ENCODE results near the gene CAV1. TPM values are rescaled to one million over a fixed set of nuclear protein-coding genes. Genes with fewer than 3 reads are reported as not detected.

Gene CAV1
- total and polyA plus RNA-seq, 2 of the 4 experiments (the other 2 are of a cell fraction) = 1,592 to 1,808 TPM

GRCh38 chr7:116597384-116597783, 72.5 kb downstream of the CAV1 start:
- dilution Hi-C loops (cut with HindIII; ENCODE audit: low sequenced_read_pairs, unreplicated experiment) (no loop called here), in situ Hi-C loops (cut with MboI; ENCODE audit: low sequenced_read_pairs) (loop anchor here (10.0 kb wide), 1 partner anchor 423 kb away; no protein-coding TSS in a partner anchor), intact Hi-C loops (cut with micrococcal nuclease) (no loop called here)
- Histone ChIP-seq H2BK15ac (ENCODE audit: low read depth, low read length) (no peak overlapping the region), H2BK5ac (ENCODE audit: low read depth, low read length, poor library complexity, severe bottlenecking) (no peak overlapping the region), H3K9me3 (ENCODE audit: control insufficient read depth, insufficient read depth, low read length) (no peaks in the 10 kb centered on the region), H4K91ac (ENCODE audit: insufficient read depth, low read depth, low read length) (no peak overlapping the region), H3K4me3 (ENCODE audit: insufficient read depth, low read depth, low read length) (no peak overlapping the region), H3K27ac (ENCODE audit: insufficient read depth, low read length) (no peak overlapping the region), H4K8ac (ENCODE audit: low read depth in 2 of 2, low read length in 2 of 2) (no peak overlapping the region), H2AK5ac (ENCODE audit: low read depth, low read length) (no peak overlapping the region), H3K56ac (ENCODE audit: extremely low read depth, insufficient read depth, low read length) (no peak overlapping the region), H3K27me3 (ENCODE audit: control insufficient read depth, insufficient read depth, low read length) (no peaks in the 10 kb centered on the region), H2BK20ac (ENCODE audit: low read depth, low read length) (no peak overlapping the region), H2AK9ac (replicated peaks; ENCODE audit: low read depth, low read length, poor library complexity) (no peak overlapping the region), H4K20me1 (ENCODE audit: insufficient read depth, low read length) (no peaks in the 10 kb centered on the region), H2AFZ (replicated peaks; ENCODE audit: low read length, poor library complexity) (no peak overlapping the region), H3K23ac (ENCODE audit: low read depth, low read length) (no peak overlapping the region), H3K14ac (replicated peaks; ENCODE audit: low read depth, low read length) (no peak overlapping the region), H2BK120ac (ENCODE audit: low read depth, low read length) (no peak overlapping the region), H3K18ac (ENCODE audit: low read depth, low read length) (no peak overlapping the region), H3K4me2 (ENCODE audit: low read depth, low read length) (no peak overlapping the region), H3K4ac (ENCODE audit: low read depth, low read length) (no peak overlapping the region), H3K79me1 (ENCODE audit: low read depth in 1 of 2, low read length in 2 of 2) (no peaks in the 10 kb centered on the region), H3K9ac (ENCODE audit: low read depth, low read length) (no peak overlapping the region), H4K5ac (ENCODE audit: low read depth, low read length) (no peak overlapping the region), H3K36me3 (ENCODE audit: control insufficient read depth, insufficient read depth, low read length) (no peaks in the 10 kb centered on the region), H3K4me1 (ENCODE audit: control insufficient read depth, insufficient read depth, low read length) (peaks cover under 1% of the 10 kb centered on the region; the same call in 1 of the 2 replicates), H3K9me1 (ENCODE audit: insufficient read depth, low read length) (no peaks in the 10 kb centered on the region)
- TF ChIP-seq CEBPB (IDR thresholded peaks at IDR 0.05; ENCODE audit: low read depth, low read length) (no peak), MAZ (IDR thresholded peaks at IDR 0.05; ENCODE audit: borderline replicate concordance, low read depth, low read length) (no peak), CTCF (conservative IDR thresholded peaks at IDR 0.05; ENCODE audit: low read depth, low read length) (no peak), SMC3 (IDR thresholded peaks at IDR 0.05; ENCODE audit: low read depth, low read length) (no peak), CHD1 (IDR thresholded peaks at IDR 0.05; ENCODE audit: low read depth, low read length) (no peak), ELK1 (IDR thresholded peaks at IDR 0.05; ENCODE audit: borderline replicate concordance, low read depth, low read length) (no peak), MAFK (IDR thresholded peaks at IDR 0.05; ENCODE audit: low read depth, low read length) (no peak), RCOR1 (IDR thresholded peaks at IDR 0.05; ENCODE audit: insufficient replicate concordance, low read length) (no peak)
- CTCF ChIA-PET = interaction anchor here (0.5 to 0.9 kb wide), 2 partner anchors 8 to 211 kb away, joined by 3 read pairs; no protein-coding TSS in a partner anchor
- DNase-seq = no peak
- no TSS peak for BruUV-seq (replicated peaks)
- no peak for ATAC-seq (ENCODE audit: low read depth)
- POLR2A ChIA-PET (ENCODE audit: unreplicated experiment) = interaction anchor here (0.6 kb wide), 1 partner anchor 298 kb away, joined by 3 read pairs; no protein-coding TSS in a partner anchor
- 94% methylated on average over 3 of the region's 6 CpGs; no CpG with 5 or more reads in 1 of the 2 experiments for WGBS, 2 experiments (ENCODE audit: extremely low coverage in 2 of 2, insufficient read length in 1 of 2)
